T-helper 2 cell treated with Interferon-gamma antibody and Interleukin-4, amounts not matched to agents 100 ng/mL and 5 ng/mL, for 36 hours (primary cell): ENCODE data around the gene CMIP. TPM values are rescaled to one million over a fixed set of nuclear protein-coding genes. Genes with fewer than 3 reads are reported as not detected.

Source experiments
- intact Hi-C: fragments of 100-400 bp; cut with micrococcal nuclease; formaldehyde crosslinking; loops from one replicate; pipeline ENCODE4 v1.15.1; 2023
- total RNA-seq: library from RNA; stranded (reverse); gene quantifications from 2 replicates; pipeline ENCODE4 v1.2.3, GENCODE V29; 2022

The CMIP gene
- total RNA-seq, 1 donor from 2014 or later, result 64.3 TPM

- intact Hi-C loops, result no loop called here
These were observed 29.7 kb downstream of the CMIP start for GRCh38 chr16:81473969-81474959.

GRCh38 chr16:81477697-81478693 is 33.4 kb downstream of the CMIP start:
- intact Hi-C loops, result no loop called here

GRCh38 chr16:81478876-81479511 is 34.4 kb downstream of the CMIP start:
- intact Hi-C loops, result no loop called here

GRCh38 chr16:81480606-81481206 is 36.1 kb downstream of the CMIP start:
- intact Hi-C loops, result loop anchor here (5.0 kb wide), 1 partner anchor 33 kb away; no protein-coding TSS in a partner anchor

DNA sequence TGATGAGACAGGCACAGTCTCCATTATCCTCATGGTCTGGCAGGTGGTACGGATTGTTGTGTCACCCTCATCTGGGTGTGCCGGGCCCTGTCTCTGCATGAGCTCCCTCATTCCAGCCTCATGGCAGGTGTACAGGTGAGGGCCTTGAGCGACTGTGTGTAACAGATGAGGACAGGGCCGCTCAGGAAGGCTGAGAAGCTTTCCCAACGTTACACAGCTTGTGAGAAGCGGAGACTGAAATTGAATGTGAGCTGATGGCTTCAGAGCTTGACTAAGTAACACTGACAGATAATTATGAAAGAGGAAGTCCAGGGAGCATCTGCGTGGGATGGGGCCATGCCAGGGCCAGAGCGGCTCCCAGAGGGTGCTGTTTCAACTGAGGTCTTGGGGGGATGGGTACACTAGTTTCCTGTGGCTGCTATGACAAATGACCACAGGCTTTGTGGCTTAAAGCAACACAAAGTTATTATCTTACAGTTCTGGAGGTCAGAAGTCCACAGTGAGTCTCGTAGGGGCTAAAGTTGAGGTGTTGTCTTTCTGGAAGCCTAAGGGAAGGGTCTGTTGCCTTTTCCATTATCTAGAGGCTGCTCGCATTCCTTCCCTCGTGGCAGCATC is 36.7 kb downstream of the CMIP start:
- intact Hi-C loops, result loop anchor here (5.0 kb wide), 1 partner anchor 34 kb away; no protein-coding TSS in a partner anchor

GRCh38 chr16:81482329-81483063 is 37.9 kb downstream of the CMIP start:
- intact Hi-C loops, result loop anchor here (5.0 kb wide), 1 partner anchor 35 kb away; no protein-coding TSS in a partner anchor

GRCh38 chr16:81483064-81483969 is 38.7 kb downstream of the CMIP start:
- intact Hi-C loops, result loop anchor here (5.0 kb wide), 1 partner anchor 36 kb away; no protein-coding TSS in a partner anchor

DNA sequence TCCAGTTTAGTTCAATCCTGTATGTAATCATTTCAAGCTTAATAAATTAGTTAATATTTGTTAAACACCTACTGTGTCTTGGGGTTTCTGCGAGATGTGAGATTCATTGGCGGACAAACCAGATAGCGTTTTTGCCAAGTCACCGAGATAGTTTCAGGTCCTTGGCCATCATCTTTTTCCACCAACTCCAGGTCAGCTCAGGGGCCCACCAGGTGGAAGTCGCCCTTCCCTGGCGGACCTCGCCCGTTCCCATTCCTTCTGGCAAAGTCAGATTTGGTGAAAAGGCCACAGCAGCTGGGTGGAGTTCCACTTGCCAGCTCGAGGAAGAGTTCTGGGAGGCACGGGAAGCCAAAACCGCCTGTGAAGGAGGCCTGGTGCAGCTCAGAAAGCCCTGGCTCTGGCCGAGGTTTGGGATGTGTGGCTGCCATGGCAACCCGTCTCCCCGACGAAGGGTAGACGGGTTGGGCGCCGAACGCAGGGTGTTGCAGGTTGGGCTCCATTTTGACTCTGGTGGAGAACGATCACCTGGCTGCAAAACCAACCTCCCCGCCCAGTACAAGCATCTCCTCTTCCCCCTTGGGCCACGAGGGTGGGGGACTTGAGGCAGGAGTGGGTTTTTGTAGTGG is 39.5 kb downstream of the CMIP start:
- intact Hi-C loops, result loop anchor here (5.0 kb wide), 1 partner anchor 37 kb away; no protein-coding TSS in a partner anchor

GRCh38 chr16:81484908-81485624 is 40.5 kb downstream of the CMIP start:
- intact Hi-C loops, result loop anchor here (5.0 kb wide), 1 partner anchor 38 kb away; no protein-coding TSS in a partner anchor

DNA sequence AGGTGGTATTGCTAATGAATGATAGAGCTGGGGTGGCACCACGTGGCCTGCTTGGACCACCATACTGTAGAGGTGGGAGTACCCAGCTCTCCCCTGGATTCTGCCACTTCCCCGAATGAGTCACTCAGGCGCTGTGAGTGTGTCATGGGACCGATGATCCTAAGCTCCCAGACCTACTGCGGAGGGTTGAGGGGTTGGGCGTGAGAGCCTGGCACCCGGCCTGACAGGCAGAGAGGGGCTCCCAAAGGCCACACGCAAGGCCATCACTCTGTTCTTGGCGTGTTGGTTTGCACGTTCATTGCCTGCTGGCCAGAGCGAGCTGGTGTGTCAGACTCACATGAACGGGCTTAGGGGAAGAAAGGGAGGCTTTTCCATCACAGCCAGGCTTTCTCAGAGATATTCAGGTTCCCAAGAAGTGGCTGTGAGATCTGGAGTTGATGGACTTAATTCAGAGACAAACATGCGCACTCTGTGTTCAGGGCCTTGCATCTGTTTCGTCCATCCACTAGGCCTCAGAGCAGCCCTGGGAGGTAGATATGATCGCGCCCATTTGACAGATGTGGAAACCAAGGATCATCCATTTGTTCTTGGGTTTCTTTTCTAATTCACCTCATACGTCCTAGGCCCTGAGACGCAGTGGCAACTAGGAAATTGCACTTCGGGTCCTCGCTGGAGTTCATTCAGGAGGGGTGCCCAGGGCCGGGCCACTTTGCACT is 41.4 kb downstream of the CMIP start:
- intact Hi-C loops, result no loop called here

GRCh38 chr16:81486540-81487061 is 42.0 kb downstream of the CMIP start:
- intact Hi-C loops, result no loop called here

DNA sequence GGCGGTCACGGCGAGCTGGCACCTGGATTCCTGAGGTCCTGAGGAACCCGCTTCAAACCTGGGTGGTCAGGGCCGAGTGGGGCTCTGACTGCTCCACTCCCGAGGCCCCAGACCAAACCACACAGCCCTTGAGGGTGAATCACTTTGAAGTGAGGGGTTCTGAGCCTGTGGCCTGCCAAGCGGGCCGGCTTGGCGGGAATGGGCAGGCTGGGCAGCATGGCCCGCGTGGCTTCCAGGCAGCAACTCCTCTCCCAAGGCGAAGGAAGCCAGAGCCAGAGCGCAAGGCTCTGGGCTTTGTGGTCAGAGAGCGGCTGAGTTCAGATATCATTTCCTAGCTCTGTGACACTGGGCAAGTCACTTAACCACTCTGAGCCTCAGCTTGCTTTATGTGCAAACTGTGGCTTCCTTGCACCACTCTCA is 42.7 kb downstream of the CMIP start:
- intact Hi-C loops, result no loop called here

- intact Hi-C loops, result no loop called here
These were observed 44.2 kb downstream of the CMIP start for GRCh38 chr16:81488687-81489411.

- intact Hi-C loops, result no loop called here
These were observed 45.1 kb downstream of the CMIP start for GRCh38 chr16:81489547-81490267.
